GM21515 (cell line): Measurements from ENCODE around the gene RAB6B.

Experiments
- ATAC-seq: cut with Tn5 transposase; IDR thresholded peaks from one replicate; pipeline ENCODE4 v1.9.1; 2021; ENCODE audit not compliant: unreplicated experiment

RAB6B gene

GRCh38 chr3:133860519-133860918 is 35.2 kb downstream of the RAB6B start:
- no peak for ATAC-seq

- no peak for ATAC-seq
Observed at GRCh38 chr3:133859381-133860234, 36.1 kb downstream of the RAB6B start.

GRCh38 chr3:133857767-133858166 is 37.9 kb downstream of the RAB6B start:
- no peak for ATAC-seq

- ATAC-seq: no peak
Observed at GRCh38 chr3:133856316-133856715, 39.4 kb downstream of the RAB6B start.

- no peak for ATAC-seq
Observed at GRCh38 chr3:133855772-133856171, 39.9 kb downstream of the RAB6B start.

GRCh38 chr3:133855002-133855370 is 40.7 kb downstream of the RAB6B start:
- no peak for ATAC-seq

- no peak for ATAC-seq
Observed at GRCh38 chr3:133854264-133855001, 41.2 kb downstream of the RAB6B start.

- ATAC-seq: no peak
Observed at GRCh38 chr3:133853925-133854227, 41.8 kb downstream of the RAB6B start.

GRCh38 chr3:133853063-133853924 is 42.4 kb downstream of the RAB6B start:
- no peak for ATAC-seq

- ATAC-seq: no peak
Observed at GRCh38 chr3:133851931-133852330, 43.8 kb downstream of the RAB6B start.

- ATAC-seq: peak; percentile 54
Observed at GRCh38 chr3:133851266-133851906, 44.3 kb downstream of the RAB6B start.

- no peak for ATAC-seq
Observed at GRCh38 chr3:133850034-133850433, 45.6 kb downstream of the RAB6B start.

- ATAC-seq: no peak
Observed at GRCh38 chr3:133849346-133849745, 46.3 kb downstream of the RAB6B start.

- no peak for ATAC-seq
Observed at GRCh38 chr3:133845127-133845526, 50.6 kb downstream of the RAB6B start.

GRCh38 chr3:133843634-133844033 is 52.0 kb downstream of the RAB6B start:
- ATAC-seq: no peak

- ATAC-seq: no peak
Observed at GRCh38 chr3:133842158-133842557, 53.5 kb downstream of the RAB6B start.

- ATAC-seq: no peak
Observed at GRCh38 chr3:133841196-133841595, 54.5 kb downstream of the RAB6B start.

GRCh38 chr3:133840767-133841166 is 54.9 kb downstream of the RAB6B start:
- no peak for ATAC-seq

GRCh38 chr3:133840055-133840737 is 55.5 kb downstream of the RAB6B start:
- ATAC-seq: no peak
